Measurements from ENCODE around the gene MECP2.
A peak's percentile ranks its signal among the peaks of the same experiment; 100 is the strongest.
"Not testable (repeated sequence)": the region's sequence is repeated elsewhere in the genome, so short reads cannot be mapped to it uniquely, and the experiment has no call there.

The MECP2 gene

GRCh38 chrX:154097589-154098541 lies at the start of gene MECP2:
Gene MECP2 (minus strand): TSS chrX:154097717.
- DNase-seq, result peak; percentile 80 to 88

GRCh38 chrX:154144010-154144409 lies 46.5 kb upstream of the MECP2 start, which contains the start of gene OPN1LW:
Gene OPN1LW (plus strand): TSS chrX:154144243. CDS start chrX:154144284, 41 bp downstream.
- not testable (repeated sequence) for DNase-seq

GRCh38 chrX:154142950-154143745 lies 45.6 kb upstream of the MECP2 start:
- DNase-seq, result no peak

GRCh38 chrX:154142386-154142785 lies 44.9 kb upstream of the MECP2 start:
- DNase-seq, result no peak

- no peak for DNase-seq
These were observed 43.2 kb upstream of the MECP2 start for GRCh38 chrX:154140742-154141141.

GRCh38 chrX:154140206-154140605 lies 42.7 kb upstream of the MECP2 start:
- no peak for DNase-seq

GRCh38 chrX:154138857-154139256 lies 41.3 kb upstream of the MECP2 start:
- DNase-seq, result no peak

GRCh38 chrX:154136627-154137161 lies 39.2 kb upstream of the MECP2 start:
- peak in 1 of 2 donors; percentile 34 for DNase-seq

- DNase-seq, result no peak
These were observed 38.1 kb upstream of the MECP2 start for GRCh38 chrX:154135458-154136229.

GRCh38 chrX:154132366-154132765 lies 34.8 kb upstream of the MECP2 start:
- DNase-seq, result no peak

- DNase-seq, result no peak
These were observed 34.4 kb upstream of the MECP2 start for GRCh38 chrX:154131955-154132354.

- no peak for DNase-seq
These were observed 28.6 kb upstream of the MECP2 start for GRCh38 chrX:154126101-154126500.

GRCh38 chrX:154125391-154126040 lies 28.0 kb upstream of the MECP2 start:
- DNase-seq, result no peak

GRCh38 chrX:154123241-154124219 lies 26.0 kb upstream of the MECP2 start:
- no peak for DNase-seq

- DNase-seq, result no peak
These were observed 24.4 kb upstream of the MECP2 start for GRCh38 chrX:154121961-154122360.

- DNase-seq, result no peak
These were observed 23.7 kb upstream of the MECP2 start for GRCh38 chrX:154121207-154121606.

- no peak for DNase-seq
These were observed 23.1 kb upstream of the MECP2 start for GRCh38 chrX:154120567-154120966.

GRCh38 chrX:154117566-154117965 lies 20.0 kb upstream of the MECP2 start:
- no peak for DNase-seq

GRCh38 chrX:154116426-154117211 lies 19.1 kb upstream of the MECP2 start:
- no peak for DNase-seq

- DNase-seq, result no peak
These were observed 18.2 kb upstream of the MECP2 start for GRCh38 chrX:154115750-154116149.

All from hippocampal formation (tissue), 2 donors.